ENCODE results near the gene MASP2. TPM values are rescaled to one million over a fixed set of nuclear protein-coding genes. Genes with fewer than 3 reads are reported as not detected.

MASP2 gene
- total RNA-seq, 2 experiments from 2014 or later, result 0.38 TPM; not detected in 1

DNA sequence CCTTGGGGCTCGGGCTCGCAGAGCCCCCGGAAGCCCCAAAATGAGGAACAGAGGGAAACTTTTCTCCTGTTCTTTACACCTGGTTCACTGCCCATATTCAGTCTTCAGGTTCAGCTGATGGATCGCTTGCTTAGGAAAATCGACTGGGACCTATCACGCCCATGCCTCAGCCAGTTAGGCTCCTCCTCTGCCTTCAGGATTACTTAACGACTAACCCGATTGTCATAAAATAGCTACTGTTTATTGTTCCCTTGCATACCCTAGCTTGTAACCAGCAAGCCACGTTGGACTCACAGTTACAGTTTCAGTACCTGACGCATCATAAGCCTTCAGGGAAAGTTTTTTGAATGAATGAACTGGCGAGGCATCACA, 33.9 kb downstream of the MASP2 start:
- no peak overlapping the region for H2AFZ ChIP-seq (ENCODE audit: low read length)
- peaks cover 49% of the 10 kb centered on the region for H3K36me3 ChIP-seq (ENCODE audit: insufficient read depth, low read length)
- POLR2A ChIA-PET, result no interaction called here
- no peak for TF ChIP-seq EZH2phosphoT487 (IDR thresholded peaks at IDR 0.05; ENCODE audit: borderline replicate concordance, low read depth, low read length)
- TF ChIP-seq, protein P1, sequence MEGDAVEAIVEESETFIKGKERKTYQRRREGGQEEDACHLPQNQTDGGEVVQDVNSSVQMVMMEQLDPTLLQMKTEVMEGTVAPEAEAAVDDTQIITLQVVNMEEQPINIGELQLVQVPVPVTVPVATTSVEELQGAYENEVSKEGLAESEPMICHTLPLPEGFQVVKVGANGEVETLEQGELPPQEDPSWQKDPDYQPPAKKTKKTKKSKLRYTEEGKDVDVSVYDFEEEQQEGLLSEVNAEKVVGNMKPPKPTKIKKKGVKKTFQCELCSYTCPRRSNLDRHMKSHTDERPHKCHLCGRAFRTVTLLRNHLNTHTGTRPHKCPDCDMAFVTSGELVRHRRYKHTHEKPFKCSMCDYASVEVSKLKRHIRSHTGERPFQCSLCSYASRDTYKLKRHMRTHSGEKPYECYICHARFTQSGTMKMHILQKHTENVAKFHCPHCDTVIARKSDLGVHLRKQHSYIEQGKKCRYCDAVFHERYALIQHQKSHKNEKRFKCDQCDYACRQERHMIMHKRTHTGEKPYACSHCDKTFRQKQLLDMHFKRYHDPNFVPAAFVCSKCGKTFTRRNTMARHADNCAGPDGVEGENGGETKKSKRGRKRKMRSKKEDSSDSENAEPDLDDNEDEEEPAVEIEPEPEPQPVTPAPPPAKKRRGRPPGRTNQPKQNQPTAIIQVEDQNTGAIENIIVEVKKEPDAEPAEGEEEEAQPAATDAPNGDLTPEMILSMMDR (conservative IDR thresholded peaks at IDR 0.05; ENCODE audit: low read length), result no peak
- H3K4me1 ChIP-seq (ENCODE audit: insufficient read depth, low read length, poor library complexity, severe bottlenecking), result peaks cover 18% of the 10 kb centered on the region
- H3K9me2 ChIP-seq (ENCODE audit: insufficient read depth, low read length), result no peaks in the 10 kb centered on the region
- intact Hi-C loops (cut with micrococcal nuclease; ENCODE audit: unreplicated experiment), result no loop called here
- CTCF ChIA-PET (ENCODE audit: unreplicated experiment), result no interaction called here
- peaks cover 49% of the 10 kb centered on the region for H3K79me2 ChIP-seq (ENCODE audit: insufficient read depth, low read depth, low read length)
- H4K20me1 ChIP-seq (ENCODE audit: insufficient read depth, low read length), result peaks cover 25% of the 10 kb centered on the region
- no TSS peak for BruUV-seq (replicated peaks)
- no peaks in the 10 kb centered on the region for H3K9me3 ChIP-seq (ENCODE audit: low read length)
- peak overlapping the region; percentile 79 for H3K4me3 ChIP-seq (ENCODE audit: low read depth, low read length, poor library complexity, severe bottlenecking)
- peak overlapping the region; percentile 95 for H3K4me2 ChIP-seq (ENCODE audit: low read length)
- DNase-seq (ENCODE audit: low spot score), result no peak
- H3K27ac ChIP-seq (ENCODE audit: low read depth, low read length, poor library complexity, severe bottlenecking), result peak overlapping the region; percentile 71

DNA sequence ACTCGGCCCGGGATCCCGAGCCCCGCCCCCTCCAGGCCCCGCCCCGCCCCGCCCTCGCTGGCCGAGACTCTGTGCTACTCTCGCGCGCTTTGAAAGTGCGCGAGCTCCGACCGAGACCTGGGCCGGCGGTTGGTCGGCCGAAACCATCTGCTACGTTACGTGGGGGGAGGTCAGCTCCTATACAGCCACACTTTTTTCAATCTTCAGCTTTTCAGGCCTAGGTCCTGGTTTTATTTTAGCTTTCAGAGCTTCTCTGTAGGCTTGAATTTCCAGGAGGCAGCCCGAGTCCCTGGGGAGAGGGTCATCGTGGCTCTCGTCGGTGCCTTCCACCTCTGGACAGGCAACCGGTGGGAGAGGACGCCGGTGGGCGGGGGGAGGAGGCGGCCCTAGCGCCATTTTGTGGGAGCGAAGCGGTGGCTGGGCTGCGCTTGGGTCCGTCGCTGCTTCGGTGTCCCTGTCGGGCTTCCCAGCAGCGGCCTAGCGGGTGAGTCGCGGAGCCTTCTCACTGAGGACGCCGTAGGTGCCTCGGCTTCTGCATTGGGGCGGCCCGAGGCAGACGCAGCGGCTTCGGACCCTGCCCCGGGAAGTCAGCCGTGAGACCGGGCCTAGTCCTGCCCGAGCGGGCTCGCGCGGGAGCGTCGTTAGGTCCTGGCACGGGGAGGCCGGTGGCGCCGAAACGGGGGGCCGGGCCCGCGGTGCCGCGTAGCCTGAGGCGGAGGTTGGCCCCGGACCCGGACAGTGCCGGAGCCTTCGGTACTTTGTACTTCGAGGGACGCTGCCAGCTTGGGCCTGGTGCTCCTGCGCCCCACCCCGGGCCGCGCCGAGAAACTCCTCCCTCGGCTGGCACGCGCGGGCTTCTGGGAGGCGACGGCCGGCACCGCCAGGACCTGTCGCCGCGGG, 34.5 kb downstream of the MASP2 start, which contains the start of gene TARDBP:
Gene TARDBP (plus strand): TSS at position 395 of the 900 bp plus-strand sequence. CDS start 1,074 bp downstream, outside the sequence.
- no peak for TF ChIP-seq EZH2phosphoT487 (IDR thresholded peaks at IDR 0.05; ENCODE audit: borderline replicate concordance, low read depth, low read length)
- TF ChIP-seq, protein P1 (conservative IDR thresholded peaks at IDR 0.05; ENCODE audit: low read length), result no peak
- Histone ChIP-seq H4K20me1 (ENCODE audit: insufficient read depth, low read length) (peaks cover 25% of the 10 kb centered on the region), H3K79me2 (ENCODE audit: insufficient read depth, low read depth, low read length) (peaks cover 47% of the 10 kb centered on the region), H3K27ac (ENCODE audit: low read depth, low read length, poor library complexity, severe bottlenecking) (peak within 1 kb of the TSS; percentile 71), H3K4me3 (ENCODE audit: low read depth, low read length, poor library complexity, severe bottlenecking) (peak within 1 kb of the TSS; percentile 79), H3K9me3 (ENCODE audit: low read length) (no peaks in the 10 kb centered on the region), H2AFZ (ENCODE audit: low read length) (peak within 1 kb of the TSS; percentile 92), H3K9me2 (ENCODE audit: insufficient read depth, low read length) (no peaks in the 10 kb centered on the region), H3K4me2 (ENCODE audit: low read length) (peak within 1 kb of the TSS; percentile 95), H3K36me3 (ENCODE audit: insufficient read depth, low read length) (peaks cover 43% of the 10 kb centered on the region), H3K4me1 (ENCODE audit: insufficient read depth, low read length, poor library complexity, severe bottlenecking) (peaks cover 18% of the 10 kb centered on the region)
- POLR2A ChIA-PET, result interaction anchor here (0.7 to 1.0 kb wide), 4 partner anchors 13 to 44 kb away, joined by 3 read pairs; a partner anchor contains a TSS
- DNase-seq (ENCODE audit: low spot score), result peak; percentile 95
- intact Hi-C loops (cut with micrococcal nuclease; ENCODE audit: unreplicated experiment), result loop anchor here (1.0 kb wide), 1 partner anchor 48 kb away; the partner anchor contains the start of gene SRM
- BruUV-seq (replicated peaks), result no TSS peak
- CTCF ChIA-PET (ENCODE audit: unreplicated experiment), result interaction anchor here (0.6 kb wide), 1 partner anchor 169 kb away, joined by 4 read pairs; no protein-coding TSS in a partner anchor
